Limb (tissue), 2 donors: Measurements from ENCODE around the gene ZFYVE21.

Experiments
- DNase-seq, 2 donors: peaks; one replicate each; pipeline ENCODE4 v3.0.0-alpha.2; 2016; ENCODE audit errors: extremely low spot score in 2 of 2

Gene ZFYVE21

DNA sequence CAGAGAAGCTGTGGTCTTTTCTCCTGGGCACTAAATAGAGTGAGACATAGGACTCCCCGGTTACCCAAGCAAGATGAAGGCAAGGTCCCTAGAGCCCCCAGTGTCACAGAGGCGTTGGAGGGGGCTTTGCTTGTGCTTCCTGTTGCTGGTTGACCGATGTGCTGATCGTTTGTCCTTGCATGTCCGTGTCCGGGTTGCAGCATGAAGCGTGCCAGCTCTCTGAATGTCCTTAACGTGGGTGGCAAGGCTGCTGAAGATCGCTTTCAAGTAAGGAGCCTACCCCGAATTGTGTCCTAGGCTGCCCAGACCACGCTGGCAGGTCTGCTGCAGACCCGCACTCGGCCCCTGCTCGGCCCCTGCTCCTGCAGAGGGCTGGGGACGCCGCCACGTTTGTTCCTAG is 23.5 kb upstream of the ZFYVE21 start:
- no peak for DNase-seq

DNA sequence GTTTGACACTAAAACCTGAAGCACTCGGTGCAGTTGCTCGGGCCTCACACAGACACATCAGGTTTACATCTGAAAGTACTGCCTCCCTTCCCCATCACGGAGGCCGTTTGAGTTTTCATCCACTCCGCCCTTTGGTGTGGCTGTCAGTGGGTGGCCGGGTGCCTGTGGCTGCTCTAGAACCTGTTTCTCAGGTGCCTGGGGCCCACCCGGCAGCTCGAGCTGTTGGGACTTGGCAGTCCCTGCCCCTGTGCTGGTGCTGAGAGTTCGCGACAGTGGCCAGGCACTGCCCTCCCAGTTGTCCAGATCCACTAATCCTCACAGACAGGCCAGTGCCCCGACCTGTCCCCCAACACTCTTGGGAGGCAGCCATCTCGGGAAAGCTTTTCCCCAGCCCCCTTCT is 22.7 kb upstream of the ZFYVE21 start:
- DNase-seq = peak in 1 of 2 donors; percentile 27

DNA sequence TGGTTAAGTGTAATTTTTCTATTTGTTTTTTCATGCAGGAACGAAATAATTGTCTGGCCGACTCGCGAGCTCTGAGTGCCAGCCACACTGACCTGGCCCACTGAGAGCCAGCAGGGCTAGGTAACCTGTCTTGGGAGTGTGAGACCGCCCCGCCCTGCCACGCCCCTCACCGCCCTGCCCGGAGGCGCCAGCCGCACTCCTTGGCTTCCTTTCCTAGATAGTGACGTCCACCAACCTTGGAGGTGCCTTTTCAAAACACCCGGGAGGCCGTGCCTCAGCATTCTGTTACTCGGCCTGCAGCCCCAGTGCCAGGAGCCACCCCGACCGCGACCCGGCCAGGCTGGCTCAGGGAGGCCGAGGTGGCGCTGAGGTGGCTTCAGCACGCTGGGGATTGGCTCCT is 22.1 kb upstream of the ZFYVE21 start:
- peak in 1 of 2 donors; percentile 23 for DNase-seq

DNA sequence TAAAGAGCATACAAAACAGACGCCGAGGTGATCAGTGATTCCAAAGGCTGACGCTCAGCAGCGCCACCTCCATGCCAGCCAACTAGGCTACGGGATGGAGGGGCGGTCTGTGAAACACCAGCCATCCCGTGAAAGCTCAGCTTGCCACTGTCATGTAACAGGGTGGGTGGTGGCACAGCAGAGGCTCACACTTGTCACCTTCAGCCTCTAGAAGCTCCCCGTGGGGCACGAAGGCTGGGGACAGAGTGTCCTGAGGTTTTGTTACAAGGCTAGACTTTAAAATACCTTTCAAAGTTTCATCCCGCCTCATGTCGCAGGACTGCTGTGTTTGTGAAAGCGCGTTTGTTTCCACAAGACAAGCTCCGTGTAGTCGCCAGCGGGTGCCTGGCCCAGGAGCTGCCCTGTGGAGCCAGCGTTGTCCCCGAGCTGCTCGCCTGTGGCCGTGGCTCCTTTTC is 21.0 kb upstream of the ZFYVE21 start:
- peak in 1 of 2 donors; percentile 24 for DNase-seq

DNA sequence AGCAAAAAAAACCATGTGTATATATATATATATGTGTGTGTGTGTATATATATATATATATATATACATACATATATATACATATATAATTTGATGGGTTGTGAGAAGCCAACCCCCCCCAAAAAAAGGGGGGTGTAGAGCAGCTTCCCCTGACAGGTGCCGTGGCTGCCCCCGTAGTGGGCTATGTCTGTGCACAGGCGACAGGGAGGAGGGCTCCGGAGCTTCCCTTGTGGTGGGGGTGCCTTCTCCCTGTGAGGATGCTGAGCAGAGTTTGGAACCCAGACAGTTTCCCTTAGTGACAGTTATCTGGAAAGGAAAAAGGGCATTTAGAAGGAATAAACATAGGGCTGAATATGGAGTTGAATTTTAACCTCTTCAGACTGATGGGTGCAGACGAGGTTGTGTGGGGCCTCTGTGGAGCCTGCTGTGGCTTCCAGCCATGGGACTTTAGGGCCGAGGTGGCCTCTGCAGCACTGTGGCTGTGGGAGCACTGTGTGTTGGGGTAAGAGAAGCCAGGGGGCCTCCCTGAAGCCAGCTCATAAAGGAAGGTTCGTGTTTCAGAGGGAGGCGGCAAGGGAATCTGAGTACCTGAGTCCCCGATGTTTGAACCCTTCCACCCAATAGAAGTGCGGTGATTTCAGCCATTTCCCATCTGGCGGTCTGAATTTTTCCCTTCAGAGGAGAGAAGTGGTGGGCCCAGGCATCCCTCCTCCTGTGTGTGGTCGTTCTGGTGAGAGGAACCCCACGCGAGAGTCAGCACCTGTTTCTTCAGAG is 20.1 kb upstream of the ZFYVE21 start:
- DNase-seq = peak in 1 of 2 donors; percentile 24

GRCh38 chr14:103696070-103696402 is 19.6 kb upstream of the ZFYVE21 start:
- DNase-seq = peak in 1 of 2 donors; percentile 54

DNA sequence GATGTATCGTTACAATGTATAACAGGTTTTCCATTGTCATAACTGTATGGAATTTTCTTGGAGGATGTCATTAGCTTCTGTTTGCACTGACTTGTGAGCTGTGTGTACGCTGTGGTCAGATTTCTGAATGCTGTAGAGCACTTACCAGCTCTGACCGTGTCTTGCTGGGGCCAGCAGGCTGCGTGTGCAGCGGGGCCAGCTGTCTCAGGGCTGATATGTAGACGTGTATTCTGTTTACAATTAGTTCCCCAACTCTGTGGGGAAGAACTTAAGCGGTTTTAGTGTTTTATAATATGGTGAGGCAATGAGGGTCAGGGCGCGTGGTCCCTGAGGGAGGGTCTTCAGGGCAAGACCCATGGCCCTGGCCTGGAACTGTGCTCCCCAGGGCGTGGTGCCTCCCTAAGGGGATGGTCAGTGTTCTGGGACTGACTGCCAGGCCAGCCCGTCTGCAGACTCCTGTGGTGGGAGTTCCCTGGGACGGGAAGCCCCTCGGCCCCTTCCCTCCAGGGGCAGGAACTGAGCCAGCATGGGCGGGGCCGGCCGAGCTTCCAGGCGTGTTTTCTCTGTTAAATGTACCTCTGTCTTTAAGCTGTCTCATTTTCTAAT is 19.0 kb upstream of the ZFYVE21 start:
- DNase-seq = peak; percentile 62 to 67

- DNase-seq = peak in 1 of 2 donors; percentile 21
Measured at GRCh38 chr14:103697206-103697602, 18.4 kb upstream of the ZFYVE21 start.

DNA sequence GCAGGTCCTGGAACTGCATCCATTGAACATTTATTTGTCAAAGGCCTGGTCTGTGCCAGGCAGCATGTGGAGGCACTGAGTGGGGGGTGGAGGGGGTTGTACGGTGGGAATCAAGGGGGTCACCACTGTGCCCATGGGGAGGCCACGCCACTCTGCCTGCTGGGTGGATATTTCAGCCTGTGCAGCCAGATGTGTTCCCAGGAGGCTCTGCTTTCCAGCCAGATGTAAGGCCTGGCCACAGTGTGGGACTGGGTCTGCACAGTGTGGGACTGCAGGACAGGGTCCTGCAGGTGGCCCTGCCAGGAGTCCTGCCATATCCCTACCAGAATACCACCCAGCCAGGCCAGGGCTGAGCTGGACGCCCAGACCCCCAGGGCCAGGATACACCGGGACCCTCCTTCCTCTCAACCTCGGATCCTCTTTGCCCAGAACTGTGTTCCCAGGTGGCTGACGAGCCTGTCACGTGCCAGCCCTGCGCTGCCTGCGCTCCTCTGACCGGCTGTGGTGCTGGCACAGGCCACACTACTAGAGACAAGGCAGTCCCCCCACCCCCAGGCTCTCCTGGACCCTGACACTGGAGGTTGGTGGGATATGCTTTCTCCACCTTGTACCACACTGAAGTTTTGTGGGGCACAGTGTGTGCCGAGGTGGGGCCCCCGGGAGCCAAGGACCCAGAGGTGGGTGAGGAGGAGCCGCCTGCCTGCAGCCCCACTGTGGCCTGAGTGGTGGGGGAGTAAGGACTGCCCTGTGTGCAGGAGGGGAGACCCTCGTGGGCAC is 17.8 kb upstream of the ZFYVE21 start:
- DNase-seq = peak in 1 of 2 donors; percentile 31

DNA sequence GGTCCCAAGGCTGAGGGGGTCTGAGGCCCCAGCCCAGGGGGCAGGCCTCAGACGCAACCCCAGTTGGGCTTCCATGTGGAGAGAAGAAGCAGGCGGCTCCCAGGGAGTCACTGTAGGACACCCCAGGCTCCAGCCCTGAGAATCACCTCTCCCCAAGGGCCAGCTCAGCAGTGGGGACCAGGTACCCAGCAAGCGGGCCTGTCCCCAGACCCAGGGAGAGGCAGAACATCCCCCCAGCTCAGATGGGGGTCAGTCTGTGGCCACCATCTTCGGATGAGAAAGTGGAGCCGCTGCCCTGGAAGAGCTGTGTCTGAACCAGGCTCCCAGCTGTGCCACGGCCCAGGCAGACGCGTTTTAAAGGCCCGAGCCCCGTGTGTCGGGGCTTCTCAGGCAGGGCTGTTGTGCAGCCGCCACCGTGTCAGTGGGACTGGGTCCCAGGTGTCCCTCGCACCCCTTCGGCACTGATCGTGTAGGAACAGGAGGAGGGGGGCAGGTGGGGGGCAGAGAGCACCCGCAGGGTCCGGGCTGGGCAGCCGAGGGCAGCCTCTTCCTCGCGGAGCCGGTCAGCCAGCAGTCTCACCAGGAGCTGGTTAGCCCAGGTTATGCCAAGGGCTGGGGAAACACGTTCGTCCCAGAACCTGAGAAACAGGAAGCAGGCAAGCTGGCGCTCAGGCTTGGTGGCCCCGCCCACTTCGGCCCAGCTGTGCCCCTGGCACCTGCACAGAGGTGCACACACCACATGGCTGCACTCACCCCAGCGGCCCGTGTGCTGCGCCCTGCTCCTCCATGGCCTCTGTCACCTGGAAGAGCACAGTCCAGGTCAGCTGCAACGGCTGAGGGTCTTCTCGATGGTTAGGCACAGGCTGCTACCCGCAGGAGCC is 17.0 kb upstream of the ZFYVE21 start:
- no peak for DNase-seq

DNA sequence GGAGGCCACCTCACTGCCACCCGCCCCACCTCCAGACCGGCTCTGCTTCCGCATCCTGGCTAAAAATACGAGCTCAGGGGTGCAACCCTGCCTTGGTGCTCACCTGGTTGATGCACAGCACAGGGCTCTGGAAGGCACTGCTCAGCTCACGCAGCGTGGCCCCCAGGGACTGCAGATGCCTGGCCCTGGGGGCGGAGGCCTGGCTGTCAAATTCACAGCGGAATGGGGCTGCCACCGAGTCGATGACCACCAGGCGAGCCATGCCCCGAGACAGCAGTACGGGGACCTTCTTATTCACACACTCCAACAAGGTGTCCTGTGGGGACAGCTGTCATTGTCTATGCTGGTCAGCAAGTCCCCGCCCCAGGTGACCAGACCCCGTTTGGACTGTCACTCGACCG is 16.3 kb upstream of the ZFYVE21 start:
- DNase-seq = no peak

DNA sequence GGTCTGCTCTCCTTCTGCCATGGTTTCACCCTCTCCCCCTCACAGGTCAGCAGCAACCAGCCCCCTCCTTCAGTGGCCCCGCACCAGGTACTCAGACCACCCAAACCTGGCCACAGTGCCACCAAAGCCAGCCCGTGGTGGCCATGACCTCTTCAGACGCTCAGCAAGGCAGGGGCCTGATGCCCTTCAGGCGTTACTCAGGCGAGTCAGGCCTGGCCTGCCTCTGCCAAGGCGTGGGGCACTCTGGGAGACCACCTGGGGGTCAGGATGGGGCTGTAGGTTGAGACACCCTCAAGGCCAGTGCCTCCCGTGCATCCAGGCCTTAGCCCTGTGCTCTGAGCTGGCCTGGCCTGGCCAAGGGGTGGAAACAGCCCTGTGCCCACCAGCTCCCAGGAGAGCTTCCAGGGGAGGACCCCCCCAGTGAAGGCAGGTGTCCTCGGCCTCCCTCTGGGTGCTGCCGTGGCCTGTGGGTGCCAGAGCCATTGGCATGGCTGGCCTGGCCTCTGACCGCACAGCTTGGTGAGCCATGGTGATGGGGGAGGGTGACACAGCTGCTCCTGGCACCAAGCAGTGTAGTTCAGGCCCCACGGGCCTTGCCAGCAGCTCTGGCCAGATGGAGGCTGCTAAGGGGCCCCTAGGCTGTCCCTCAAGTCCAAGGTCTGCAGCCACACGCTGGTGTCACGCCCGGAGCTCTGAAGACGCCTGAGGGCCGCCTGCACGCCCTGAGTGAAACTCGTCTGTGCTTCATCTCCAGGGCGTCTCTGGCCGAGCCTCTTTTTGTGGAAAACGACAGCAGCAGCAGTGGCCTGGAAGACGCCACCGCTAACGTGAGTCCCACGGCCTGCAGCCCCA is 15.5 kb upstream of the ZFYVE21 start:
- peak in 1 of 2 donors; percentile 29 for DNase-seq

GRCh38 chr14:103700753-103701490 is 14.7 kb upstream of the ZFYVE21 start:
- peak in 1 of 2 donors; percentile 28 for DNase-seq

- DNase-seq = peak in 1 of 2 donors; percentile 26
Measured at GRCh38 chr14:103702095-103702494, 13.5 kb upstream of the ZFYVE21 start.

DNA sequence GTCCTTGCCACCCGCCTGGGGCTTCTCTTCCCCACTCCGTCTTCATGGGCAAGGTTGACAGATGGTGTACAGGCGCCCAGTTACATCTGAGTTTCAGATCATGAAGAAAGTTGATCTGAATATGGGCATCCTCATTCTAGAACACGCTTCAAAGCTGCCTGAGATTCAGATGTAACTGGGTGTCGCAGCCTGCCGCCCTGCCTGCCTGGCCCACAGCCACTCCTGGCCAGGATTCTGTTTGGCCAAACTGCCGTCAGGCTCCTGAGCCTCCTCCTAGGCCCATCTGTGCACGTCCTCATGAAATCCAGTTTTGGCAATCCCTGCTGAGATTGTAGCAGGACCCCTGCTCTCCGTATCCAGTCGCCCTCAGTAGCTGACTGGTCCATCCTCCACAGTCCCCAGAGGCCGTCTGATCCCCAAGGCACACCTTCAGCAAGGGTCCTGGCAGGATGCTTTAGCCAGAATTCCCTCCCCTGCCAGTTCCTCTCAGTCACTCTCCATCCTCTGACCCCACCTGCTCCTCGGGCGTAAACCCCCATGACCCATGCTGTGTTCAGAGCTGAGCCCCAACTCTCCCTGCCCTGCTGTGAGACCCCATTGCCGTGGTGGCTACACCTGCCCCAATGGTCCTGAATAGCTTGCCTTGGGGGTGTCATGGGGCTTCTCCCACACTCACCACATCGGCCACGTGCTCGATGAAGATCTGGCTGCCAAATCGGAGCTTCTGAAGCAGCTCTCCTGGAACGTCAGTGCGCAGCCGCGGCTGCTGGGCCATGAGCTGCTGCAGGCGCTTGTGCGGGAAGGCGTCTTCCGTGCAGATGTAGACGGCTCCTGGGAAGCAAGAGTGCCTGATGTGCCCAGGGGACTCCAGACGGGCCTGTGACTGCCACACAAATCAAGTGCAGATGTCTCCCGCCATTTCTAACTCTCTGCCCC is 12.8 kb upstream of the ZFYVE21 start:
- DNase-seq = peak in 1 of 2 donors; percentile 21

- DNase-seq = peak in 1 of 2 donors; percentile 32
Measured at GRCh38 chr14:103703433-103704385, 11.9 kb upstream of the ZFYVE21 start.

DNA sequence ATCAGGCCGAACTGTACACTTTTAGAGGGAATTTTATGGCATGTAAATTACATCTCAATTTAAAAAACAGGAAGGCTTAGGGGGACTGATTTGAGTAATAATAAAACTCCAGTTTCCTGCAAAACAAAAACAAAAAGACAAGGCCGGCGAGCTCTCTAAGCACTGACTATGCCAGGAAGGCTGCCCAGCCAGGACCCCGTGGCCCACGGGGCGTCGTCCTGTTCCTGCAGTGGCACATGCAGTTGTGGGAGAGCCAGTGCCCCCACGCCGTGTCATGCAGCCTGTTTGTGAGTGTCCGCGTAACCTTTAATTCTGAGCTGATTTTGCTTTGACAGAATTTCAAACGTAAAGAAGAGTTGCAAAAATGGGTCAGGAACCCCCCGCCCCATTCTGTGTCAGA is 10.9 kb upstream of the ZFYVE21 start:
- no peak for DNase-seq
